ENCODE data around the gene TMEM207.

The TMEM207 gene

DNA sequence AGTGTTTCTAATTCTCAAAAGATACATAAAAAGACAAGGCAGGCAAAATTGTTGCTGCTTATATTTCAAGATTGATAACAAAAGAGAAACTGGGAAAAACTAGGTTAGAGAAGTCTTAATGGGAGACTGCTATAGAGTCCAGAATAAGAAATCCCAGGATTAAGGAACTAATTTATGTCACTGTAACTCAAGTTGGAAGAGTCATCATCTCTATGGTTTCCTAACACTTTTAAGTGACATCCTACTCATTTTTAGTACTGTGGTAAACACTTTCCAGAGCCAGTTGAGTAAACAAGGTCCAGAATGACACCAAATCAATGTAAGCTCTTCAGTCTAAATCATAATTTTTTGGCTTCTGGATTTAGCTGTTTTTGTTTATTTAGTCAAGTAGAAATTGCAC, 53.7 kb downstream of the TMEM207 start:
- Histone ChIP-seq H3K27ac (replicated peaks) (no peak overlapping the region), H3K27me3 (ENCODE audit: insufficient read depth, poor library complexity, severe bottlenecking) (no peaks in the 10 kb centered on the region), H3K4me3 (replicated peaks; ENCODE audit: insufficient read depth, low read length) (no peak overlapping the region)
- TF ChIP-seq, protein P1, sequence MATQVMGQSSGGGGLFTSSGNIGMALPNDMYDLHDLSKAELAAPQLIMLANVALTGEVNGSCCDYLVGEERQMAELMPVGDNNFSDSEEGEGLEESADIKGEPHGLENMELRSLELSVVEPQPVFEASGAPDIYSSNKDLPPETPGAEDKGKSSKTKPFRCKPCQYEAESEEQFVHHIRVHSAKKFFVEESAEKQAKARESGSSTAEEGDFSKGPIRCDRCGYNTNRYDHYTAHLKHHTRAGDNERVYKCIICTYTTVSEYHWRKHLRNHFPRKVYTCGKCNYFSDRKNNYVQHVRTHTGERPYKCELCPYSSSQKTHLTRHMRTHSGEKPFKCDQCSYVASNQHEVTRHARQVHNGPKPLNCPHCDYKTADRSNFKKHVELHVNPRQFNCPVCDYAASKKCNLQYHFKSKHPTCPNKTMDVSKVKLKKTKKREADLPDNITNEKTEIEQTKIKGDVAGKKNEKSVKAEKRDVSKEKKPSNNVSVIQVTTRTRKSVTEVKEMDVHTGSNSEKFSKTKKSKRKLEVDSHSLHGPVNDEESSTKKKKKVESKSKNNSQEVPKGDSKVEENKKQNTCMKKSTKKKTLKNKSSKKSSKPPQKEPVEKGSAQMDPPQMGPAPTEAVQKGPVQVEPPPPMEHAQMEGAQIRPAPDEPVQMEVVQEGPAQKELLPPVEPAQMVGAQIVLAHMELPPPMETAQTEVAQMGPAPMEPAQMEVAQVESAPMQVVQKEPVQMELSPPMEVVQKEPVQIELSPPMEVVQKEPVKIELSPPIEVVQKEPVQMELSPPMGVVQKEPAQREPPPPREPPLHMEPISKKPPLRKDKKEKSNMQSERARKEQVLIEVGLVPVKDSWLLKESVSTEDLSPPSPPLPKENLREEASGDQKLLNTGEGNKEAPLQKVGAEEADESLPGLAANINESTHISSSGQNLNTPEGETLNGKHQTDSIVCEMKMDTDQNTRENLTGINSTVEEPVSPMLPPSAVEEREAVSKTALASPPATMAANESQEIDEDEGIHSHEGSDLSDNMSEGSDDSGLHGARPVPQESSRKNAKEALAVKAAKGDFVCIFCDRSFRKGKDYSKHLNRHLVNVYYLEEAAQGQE (IDR thresholded peaks at IDR 0.05; ENCODE audit: insufficient replicate concordance, low read depth): no peak
- TF ChIP-seq, protein P2, sequence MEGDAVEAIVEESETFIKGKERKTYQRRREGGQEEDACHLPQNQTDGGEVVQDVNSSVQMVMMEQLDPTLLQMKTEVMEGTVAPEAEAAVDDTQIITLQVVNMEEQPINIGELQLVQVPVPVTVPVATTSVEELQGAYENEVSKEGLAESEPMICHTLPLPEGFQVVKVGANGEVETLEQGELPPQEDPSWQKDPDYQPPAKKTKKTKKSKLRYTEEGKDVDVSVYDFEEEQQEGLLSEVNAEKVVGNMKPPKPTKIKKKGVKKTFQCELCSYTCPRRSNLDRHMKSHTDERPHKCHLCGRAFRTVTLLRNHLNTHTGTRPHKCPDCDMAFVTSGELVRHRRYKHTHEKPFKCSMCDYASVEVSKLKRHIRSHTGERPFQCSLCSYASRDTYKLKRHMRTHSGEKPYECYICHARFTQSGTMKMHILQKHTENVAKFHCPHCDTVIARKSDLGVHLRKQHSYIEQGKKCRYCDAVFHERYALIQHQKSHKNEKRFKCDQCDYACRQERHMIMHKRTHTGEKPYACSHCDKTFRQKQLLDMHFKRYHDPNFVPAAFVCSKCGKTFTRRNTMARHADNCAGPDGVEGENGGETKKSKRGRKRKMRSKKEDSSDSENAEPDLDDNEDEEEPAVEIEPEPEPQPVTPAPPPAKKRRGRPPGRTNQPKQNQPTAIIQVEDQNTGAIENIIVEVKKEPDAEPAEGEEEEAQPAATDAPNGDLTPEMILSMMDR (IDR thresholded peaks at IDR 0.05; ENCODE audit: insufficient read depth, low read length): no peak
- TF ChIP-seq SPI1 (IDR thresholded peaks at IDR 0.05; ENCODE audit: borderline replicate concordance, low read depth) (no peak), POLR2AphosphoS5 (IDR thresholded peaks at IDR 0.05; ENCODE audit: low read depth) (no peak), GABPA (IDR thresholded peaks at IDR 0.05; ENCODE audit: low read depth) (no peak)
- no peak for DNase-seq (ENCODE audit: low read depth in 1 of 2, low spot score in 1 of 2)

DNA sequence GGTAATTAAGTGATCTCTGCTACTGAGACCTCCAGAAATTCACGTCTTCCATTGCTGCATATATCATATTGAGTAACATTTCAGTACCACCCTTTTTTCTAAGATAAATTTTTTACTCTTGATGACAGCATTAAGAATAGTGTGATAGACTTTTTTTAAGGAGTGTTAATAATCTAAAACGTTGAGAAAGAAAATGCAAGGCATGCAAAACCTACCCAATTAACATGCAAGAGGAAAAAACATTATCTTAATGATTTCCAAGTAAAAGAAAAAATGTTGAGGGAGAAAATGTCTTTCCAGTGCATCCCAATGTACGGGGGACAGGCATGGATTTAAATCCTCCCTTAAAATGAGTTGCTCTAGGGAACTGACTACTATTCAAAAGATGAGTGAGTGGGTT, 61.0 kb downstream of the TMEM207 start:
- Histone ChIP-seq H3K27ac (replicated peaks) (no peak overlapping the region), H3K4me3 (replicated peaks; ENCODE audit: insufficient read depth, low read length) (no peak overlapping the region), H3K27me3 (ENCODE audit: insufficient read depth, poor library complexity, severe bottlenecking) (no peaks in the 10 kb centered on the region)
- TF ChIP-seq POLR2AphosphoS5 (IDR thresholded peaks at IDR 0.05; ENCODE audit: low read depth) (no peak), SPI1 (IDR thresholded peaks at IDR 0.05; ENCODE audit: borderline replicate concordance, low read depth) (no peak), GABPA (IDR thresholded peaks at IDR 0.05; ENCODE audit: low read depth) (no peak)
- TF ChIP-seq, protein P1 (IDR thresholded peaks at IDR 0.05; ENCODE audit: insufficient replicate concordance, low read depth): no peak
- TF ChIP-seq, protein P2 (IDR thresholded peaks at IDR 0.05; ENCODE audit: insufficient read depth, low read length): no peak
- DNase-seq (ENCODE audit: low read depth in 1 of 2, low spot score in 1 of 2): no peak

DNA sequence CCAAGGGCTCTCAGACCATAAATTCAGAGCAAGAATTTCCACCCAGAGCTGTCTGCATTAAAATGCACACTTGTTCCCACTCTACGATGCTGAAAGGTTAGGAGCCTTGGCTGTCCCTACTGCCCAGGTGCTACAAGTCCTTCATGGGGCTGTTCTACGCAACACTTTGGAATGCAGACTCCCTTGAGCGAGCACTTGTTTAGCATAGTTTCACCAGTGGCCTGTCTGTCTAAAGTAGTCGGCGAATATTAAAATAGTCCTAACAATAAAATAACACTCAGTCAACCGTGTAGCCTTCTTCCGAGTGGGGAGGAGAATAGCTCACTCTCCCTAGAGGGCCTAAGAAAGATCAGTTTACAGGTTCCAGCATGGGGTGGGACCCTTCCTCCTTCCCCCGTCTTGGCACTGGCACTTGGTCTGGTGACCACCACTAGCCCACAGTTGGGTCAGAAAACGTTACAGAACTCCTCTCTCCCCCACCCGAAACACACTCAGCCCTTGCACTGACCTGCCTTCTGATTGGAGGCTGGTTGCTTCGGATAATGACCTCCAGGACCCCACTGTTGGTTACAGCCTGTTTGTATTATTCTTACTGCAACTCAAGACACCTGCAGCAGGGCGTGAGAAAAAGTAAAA, 62.0 kb downstream of the TMEM207 start, which contains the start of gene CLDN16:
TSS of gene CLDN16 (plus strand) at position 586 of the 636 bp plus-strand sequence. CDS start 167 bp downstream, outside the sequence.
- H3K27ac ChIP-seq (replicated peaks): no peak within 1 kb of the TSS
- TF ChIP-seq SPI1 (IDR thresholded peaks at IDR 0.05; ENCODE audit: borderline replicate concordance, low read depth): no peak
- no peak for TF ChIP-seq POLR2AphosphoS5 (IDR thresholded peaks at IDR 0.05; ENCODE audit: low read depth)
- TF ChIP-seq, protein P1 (IDR thresholded peaks at IDR 0.05; ENCODE audit: insufficient replicate concordance, low read depth): no peak
- TF ChIP-seq, protein P2 (IDR thresholded peaks at IDR 0.05; ENCODE audit: insufficient read depth, low read length): no peak
- TF ChIP-seq GABPA (IDR thresholded peaks at IDR 0.05; ENCODE audit: low read depth): no peak
- H3K4me3 ChIP-seq (replicated peaks; ENCODE audit: insufficient read depth, low read length): no peak within 1 kb of the TSS
- DNase-seq (ENCODE audit: low read depth in 1 of 2, low spot score in 1 of 2): no peak
- H3K27me3 ChIP-seq (ENCODE audit: insufficient read depth, poor library complexity, severe bottlenecking): no peaks in the 10 kb centered on the region
